Measurements from ENCODE around the gene TM6SF1. TPM values are rescaled to one million over a fixed set of nuclear protein-coding genes. Genes with fewer than 3 reads are reported as not detected.
A peak's percentile ranks its signal among the peaks of the same experiment; 100 is the strongest.

The TM6SF1 gene
- total RNA-seq, 2 experiments from 2014 or later: not detected

GRCh38 chr15:83105440-83105839, 2.0 kb upstream of the TM6SF1 start:
- H3K4me3 ChIP-seq (ENCODE audit: low read length): no peak overlapping the region
- Mint-ChIP-seq H3K4me1 (ENCODE audit: low read depth) (peaks cover 14% of the 10 kb centered on the region), H3K36me3 (ENCODE audit: low read depth) (no peaks in the 10 kb centered on the region), H3K4me3 (peak overlapping the region; percentile 79), H3K27me3 (peaks cover 77% of the 10 kb centered on the region), H3K9me3 (no peaks in the 10 kb centered on the region), H3K27ac (no peak overlapping the region)
- POLR2A ChIA-PET: no interaction called here
- H3K9me3 ChIP-seq (ENCODE audit: control insufficient read depth in 1 of 2, insufficient read depth in 1 of 2, low read length in 2 of 2): peaks cover 0 to 10% of the 10 kb centered on the region in 2 experiments
- no peaks in the 10 kb centered on the region for H3K36me3 ChIP-seq (ENCODE audit: insufficient read depth, low read length)
- DNase-seq: no peak
- no peak overlapping the region for H3K27ac ChIP-seq (ENCODE audit: low read depth in 1 of 2, low read length in 2 of 2)
- no peak for TF ChIP-seq CTCF (IDR thresholded peaks at IDR 0.05)
- H3K27me3 ChIP-seq (ENCODE audit: control insufficient read depth in 1 of 2, insufficient read depth in 2 of 2, low read length in 2 of 2): peaks cover 29 to 36% of the 10 kb centered on the region in 2 experiments
- ATAC-seq (ENCODE audit: poor library complexity): no peak
- intact Hi-C loops (cut with DNase I, micrococcal nuclease): no loop called here
- H3K4me1 ChIP-seq (ENCODE audit: insufficient read depth, low read length): peaks cover 10% of the 10 kb centered on the region
- CTCF ChIA-PET: no interaction called here

- CTCF ChIA-PET: interaction anchor here (0.9 kb wide), 1 partner anchor 96 kb away, joined by 3 read pairs; the partner anchor contains the start of gene C15orf40
- H3K27me3 Mint-ChIP-seq: peaks cover 69% of the 10 kb centered on the region
Observed at GRCh38 chr15:83107841-83108181, 366 bp downstream of the TM6SF1 start.

DNA sequence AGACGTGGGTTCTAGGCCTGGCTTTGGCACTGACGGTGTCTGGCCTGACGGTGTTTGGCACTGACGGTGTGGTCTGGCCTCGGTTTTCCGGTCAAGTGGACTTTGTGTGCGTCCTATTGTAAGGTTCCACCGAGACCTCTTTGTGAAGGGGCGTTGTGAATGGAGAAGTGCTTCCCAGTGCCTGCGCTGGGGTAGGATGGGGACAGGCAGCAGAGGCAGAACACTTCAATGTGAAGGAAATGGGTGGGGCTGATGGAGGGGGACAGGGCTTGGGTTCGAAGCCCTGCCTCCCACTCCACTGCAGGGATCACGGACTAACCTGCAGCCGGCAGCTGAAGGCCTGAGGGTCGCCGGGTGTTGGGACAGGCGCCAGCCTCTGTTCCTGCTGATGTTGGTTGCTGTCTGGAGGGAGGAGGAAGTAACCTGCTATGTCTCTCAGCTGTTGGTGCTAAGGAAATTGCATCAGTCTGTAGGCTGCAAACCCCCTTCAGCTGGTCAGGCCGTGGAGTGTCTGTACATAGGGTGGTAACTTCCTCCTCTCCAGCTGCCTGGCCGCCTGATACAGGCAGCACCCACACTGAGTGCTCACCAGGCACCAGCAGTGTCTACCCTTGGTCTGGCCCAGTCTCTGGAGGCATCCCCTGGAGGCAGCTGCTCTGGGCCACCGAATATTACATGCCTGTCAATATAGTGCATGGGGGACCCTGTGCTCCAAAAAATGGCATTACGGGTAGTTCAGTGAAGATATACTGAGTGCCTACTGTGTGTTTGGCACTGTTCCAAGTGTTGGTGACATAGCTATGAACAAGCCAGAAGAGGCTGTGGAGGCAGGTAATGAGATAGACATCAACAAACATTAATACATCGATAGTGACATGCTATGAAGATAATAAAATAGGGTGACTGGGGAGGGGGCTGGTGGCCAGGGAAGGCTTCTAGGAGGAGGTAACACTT, 1.1 kb downstream of the TM6SF1 start:
- peak overlapping the region; percentile 19 for H3K4me3 ChIP-seq (ENCODE audit: low read length)
- intact Hi-C loops (cut with DNase I, micrococcal nuclease): no loop called here
- Mint-ChIP-seq H3K4me3 (peak overlapping the region; percentile 68), H3K4me1 (ENCODE audit: low read depth) (peaks cover 14% of the 10 kb centered on the region), H3K36me3 (ENCODE audit: low read depth) (no peaks in the 10 kb centered on the region), H3K27me3 (peaks cover 73% of the 10 kb centered on the region), H3K9me3 (no peaks in the 10 kb centered on the region), H3K27ac (no peak overlapping the region)
- peaks cover 24 to 34% of the 10 kb centered on the region in 2 experiments for H3K27me3 ChIP-seq (ENCODE audit: control insufficient read depth in 1 of 2, insufficient read depth in 2 of 2, low read length in 2 of 2)
- ATAC-seq (ENCODE audit: poor library complexity) (peak; percentile 39), DNase-seq (peak in 4 of 14 experiments; percentile 3 to 64 (median 42))
- CTCF ChIA-PET: interaction anchor here (0.9 kb wide), 1 partner anchor 97 kb away, joined by 3 read pairs; the partner anchor contains the start of gene C15orf40
- POLR2A ChIA-PET: no interaction called here
- H3K36me3 ChIP-seq (ENCODE audit: insufficient read depth, low read length): no peaks in the 10 kb centered on the region
- H3K27ac ChIP-seq (ENCODE audit: low read depth in 1 of 2, low read length in 2 of 2): no peak overlapping the region
- H3K9me3 ChIP-seq (ENCODE audit: control insufficient read depth in 1 of 2, insufficient read depth in 1 of 2, low read length in 2 of 2): peaks cover 0 to 10% of the 10 kb centered on the region in 2 experiments
- TF ChIP-seq CTCF (IDR thresholded peaks at IDR 0.05): no peak
- H3K4me1 ChIP-seq (ENCODE audit: insufficient read depth, low read length): peaks cover 10% of the 10 kb centered on the region

More at GRCh38 chr15:83107841-83108181, 366 bp downstream of the TM6SF1 start:
- DNase-seq (no peak), ATAC-seq (ENCODE audit: poor library complexity) (no peak)
- Mint-ChIP-seq H3K36me3 (ENCODE audit: low read depth) (no peaks in the 10 kb centered on the region), H3K27ac (no peak overlapping the region), H3K4me3 (peak overlapping the region; percentile 68), H3K9me3 (no peaks in the 10 kb centered on the region), H3K4me1 (ENCODE audit: low read depth) (peaks cover 14% of the 10 kb centered on the region)
- Histone ChIP-seq H3K4me1 (ENCODE audit: insufficient read depth, low read length) (peaks cover 10% of the 10 kb centered on the region), H3K9me3 (ENCODE audit: control insufficient read depth in 1 of 2, insufficient read depth in 1 of 2, low read length in 2 of 2) (peaks cover 0 to 10% of the 10 kb centered on the region in 2 experiments), H3K36me3 (ENCODE audit: insufficient read depth, low read length) (no peaks in the 10 kb centered on the region), H3K27ac (ENCODE audit: low read depth in 1 of 2, low read length in 2 of 2) (no peak overlapping the region), H3K27me3 (ENCODE audit: control insufficient read depth in 1 of 2, insufficient read depth in 2 of 2, low read length in 2 of 2) (peaks cover 24 to 35% of the 10 kb centered on the region in 2 experiments), H3K4me3 (ENCODE audit: low read length) (peak overlapping the region; percentile 19)
- no peak for TF ChIP-seq CTCF (IDR thresholded peaks at IDR 0.05)
- POLR2A ChIA-PET: no interaction called here
- intact Hi-C loops (cut with DNase I, micrococcal nuclease): no loop called here

Data from CD4-positive, alpha-beta T cell (primary cell).